PC-9 (cell line): ENCODE results near the gene SLC12A9. TPM values are rescaled to one million over a fixed set of nuclear protein-coding genes. Genes with fewer than 3 reads are reported as not detected.

Experiments used
- BruUV-seq: library from RNA; stranded (reverse); fragments of 400-500 nt; replicated peaks from 2 replicates; lab custom pipeline; 2021; lab: Mats Ljungman, UMichigan
- CTCF ChIA-PET: fragments of 300-600 bp; sonication (Branson Sonifier 250); formaldehyde crosslinking; loops from one replicate; lab custom pipeline; 2022; ENCODE audit warnings: antibody characterized with exemption; lab: Charles Lee
- POLR2A ChIA-PET: fragments of 300-600 bp; sonication (Branson Sonifier 250); formaldehyde crosslinking; loops from one replicate; lab custom pipeline; 2022; ENCODE audit warnings: antibody characterized with exemption; ENCODE audit not compliant: unreplicated experiment; lab: Charles Lee
- DNase-seq, 2 experiments: peaks; one replicate each; pipeline versions ENCODE4 v3.0.0 to v3.0.0-alpha.2; 2015 to 2022; ENCODE audit warnings: mixed read lengths in 1 of 2
- H2AFZ ChIP-seq: fragments of 200-600 bp; sonication (generic); 2 replicates; pipeline ENCODE4 v1.8.1; 2017; ENCODE audit warnings: antibody characterized with exemption
- H3F3A ChIP-seq: fragments of 200-600 bp; sonication (generic); 2 replicates; pipeline ENCODE4 v1.8.1; 2017; ENCODE audit warnings: antibody characterized with exemption, mild to moderate bottlenecking, low read depth; ENCODE audit not compliant: insufficient read depth
- H3K27ac ChIP-seq: fragments of 200-600 bp; sonication (generic); 2 replicates; pipeline ENCODE4 v1.6.1; 2016; ENCODE audit warnings: mixed run types
- H3K27me3 ChIP-seq: fragments of 200-600 bp; sonication (generic); 2 replicates; pipeline ENCODE4 v1.6.1; 2016; ENCODE audit warnings: low read depth, mixed run types; ENCODE audit not compliant: insufficient read depth
- H3K36me3 ChIP-seq: fragments of 200-600 bp; sonication (generic); 2 replicates; pipeline ENCODE4 v1.6.1; 2016; ENCODE audit warnings: low read depth, mixed run types
- H3K4me1 ChIP-seq: fragments of 200-600 bp; sonication (generic); replicated peaks from 2 replicates; pipeline ENCODE4 v1.6.1; 2016; ENCODE audit warnings: mixed run types; ENCODE audit not compliant: insufficient read depth
- H3K4me2 ChIP-seq: fragments of 200-600 bp; sonication (generic); 2 replicates; pipeline ENCODE4 v1.6.1; 2017; ENCODE audit warnings: mixed run types
- H3K4me3 ChIP-seq: fragments of 200-600 bp; sonication (generic); 2 replicates; pipeline ENCODE4 v1.6.1; 2016; ENCODE audit warnings: mixed run types
- H3K79me2 ChIP-seq: fragments of 200-600 bp; sonication (generic); 2 replicates; pipeline ENCODE4 v1.6.1; 2017; ENCODE audit warnings: low read depth, mixed run types
- H3K9me2 ChIP-seq: fragments of 200-600 bp; sonication (generic); 2 replicates; pipeline ENCODE4 v1.8.1; 2017; ENCODE audit warnings: mild to moderate bottlenecking; ENCODE audit not compliant: insufficient read depth
- H3K9me3 ChIP-seq: fragments of 200-600 bp; sonication (generic); 2 replicates; pipeline ENCODE4 v1.8.1; 2016; ENCODE audit warnings: low read depth; ENCODE audit not compliant: insufficient read depth
- H4K20me1 ChIP-seq: fragments of 200-600 bp; sonication (generic); 2 replicates; pipeline ENCODE4 v1.8.1; 2017; ENCODE audit not compliant: insufficient read depth
- CTCF ChIP-seq: fragments of 200-600 bp; sonication (generic); conservative IDR thresholded peaks from 2 replicates; pipeline ENCODE4 v1.6.1; 2017; ENCODE audit warnings: mixed run types, antibody characterized with exemption, mild to moderate bottlenecking, moderate library complexity
- EZH2 ChIP-seq: fragments of 200-600 bp; sonication (generic); IDR thresholded peaks from 2 replicates; pipeline ENCODE4 v1.8.0; 2017; ENCODE audit warnings: antibody characterized with exemption, low read depth
- intact Hi-C: fragments of 100-400 bp; cut with micrococcal nuclease; formaldehyde crosslinking; loops from one replicate; pipeline ENCODE4 v1.10.0; 2022; ENCODE audit not compliant: unreplicated experiment
- total RNA-seq: library from RNA; stranded (reverse); gene quantifications from 2 replicates; pipeline ENCODE4 v1.2.3, GENCODE V29; 2021

SLC12A9 gene
- total RNA-seq, 1 experiment from 2014 or later, result 36.7 TPM

- peak overlapping the region; percentile 99 for H3K4me3 ChIP-seq
- no peaks in the 10 kb centered on the region for H3K9me3 ChIP-seq
- peak overlapping the region; percentile 86 for H3K27ac ChIP-seq
- no peaks in the 10 kb centered on the region for H3K27me3 ChIP-seq
- peaks cover 36% of the 10 kb centered on the region for H4K20me1 ChIP-seq
- H3K9me2 ChIP-seq, result no peaks in the 10 kb centered on the region
- no TSS peak for BruUV-seq
- intact Hi-C loops, result no loop called here
- peak overlapping the region; percentile 100 for H3K4me2 ChIP-seq
- peak overlapping the region; percentile 90 for H2AFZ ChIP-seq
- TF ChIP-seq CTCF (0 out of 2 replicates have a peak, but pooled peaks have one; percentile 32), EZH2 (no peak)
- H3K4me1 ChIP-seq, result peaks cover 19% of the 10 kb centered on the region
- H3F3A ChIP-seq, result peaks cover 33% of the 10 kb centered on the region; the same call in 1 of the 2 replicates
- no peak for DNase-seq
- peaks cover 57% of the 10 kb centered on the region for H3K79me2 ChIP-seq
- ChIA-PET POLR2A (interaction anchor here (0.5 to 1.1 kb wide), 7 partner anchors 12 to 308 kb away, joined by 4 to 24 read pairs (median 10); partner anchors contain the start of genes FBXO24, LRCH4, MOSPD3 and TRIM56), CTCF (interaction anchor here (0.7 to 1.1 kb wide), 6 partner anchors 14 to 409 kb away, joined by 5 to 12 read pairs (median 6); partner anchors contain the start of genes POP7 and UFSP1)
- H3K36me3 ChIP-seq, result peaks cover 32% of the 10 kb centered on the region
Observed at GRCh38 chr7:100875356-100875751, 22.8 kb downstream of the SLC12A9 start.

- no peak overlapping the region for H3K27ac ChIP-seq
- no peaks in the 10 kb centered on the region for H3K9me3 ChIP-seq
- POLR2A ChIA-PET, result interaction anchor here (0.6 to 0.7 kb wide), 2 partner anchors 98 to 241 kb away, joined by 3 to 4 read pairs; no protein-coding TSS in a partner anchor
- H3F3A ChIP-seq, result peaks cover 27% of the 10 kb centered on the region; the same call in 1 of the 2 replicates
- H3K4me1 ChIP-seq, result peaks cover 19% of the 10 kb centered on the region
- CTCF ChIA-PET, result no interaction called here
- no peak for DNase-seq
- BruUV-seq, result TSS peak; percentile 12
- H3K79me2 ChIP-seq, result peaks cover 73% of the 10 kb centered on the region
- peaks cover 37% of the 10 kb centered on the region for H3K36me3 ChIP-seq
- intact Hi-C loops, result no loop called here
- H4K20me1 ChIP-seq, result peaks cover 50% of the 10 kb centered on the region
- no peaks in the 10 kb centered on the region for H3K9me2 ChIP-seq
- no peaks in the 10 kb centered on the region for H3K27me3 ChIP-seq
- no peak overlapping the region for H3K4me2 ChIP-seq
- no peak overlapping the region for H2AFZ ChIP-seq
- H3K4me3 ChIP-seq, result no peak overlapping the region
- no peak for TF ChIP-seq CTCF
- no peak for TF ChIP-seq EZH2
Observed at GRCh38 chr7:100878013-100878412, 25.5 kb downstream of the SLC12A9 start.

- H3K79me2 ChIP-seq, result peaks cover 73% of the 10 kb centered on the region
- no peak overlapping the region for H3K4me2 ChIP-seq
- POLR2A ChIA-PET, result interaction anchor here (0.7 kb wide), 1 partner anchor 240 kb away, joined by 3 read pairs; no protein-coding TSS in a partner anchor
- TF ChIP-seq EZH2 (no peak), CTCF (no peak)
- H3K4me3 ChIP-seq, result no peak overlapping the region
- H3K36me3 ChIP-seq, result peaks cover 44% of the 10 kb centered on the region
- H3F3A ChIP-seq, result peaks cover 27% of the 10 kb centered on the region; the same call in 1 of the 2 replicates
- H2AFZ ChIP-seq, result no peak overlapping the region
- no peaks in the 10 kb centered on the region for H3K9me3 ChIP-seq
- BruUV-seq, result no TSS peak
- intact Hi-C loops, result no loop called here
- no peaks in the 10 kb centered on the region for H3K9me2 ChIP-seq
- H4K20me1 ChIP-seq, result peaks cover 50% of the 10 kb centered on the region
- CTCF ChIA-PET, result no interaction called here
- DNase-seq, result no peak
- H3K4me1 ChIP-seq, result peaks cover 19% of the 10 kb centered on the region
- no peaks in the 10 kb centered on the region for H3K27me3 ChIP-seq
- no peak overlapping the region for H3K27ac ChIP-seq
Observed at GRCh38 chr7:100878685-100879084, 26.2 kb downstream of the SLC12A9 start.
